Caco-2 (cell line): ENCODE results near the gene PPM1L. TPM values are rescaled to one million over a fixed set of nuclear protein-coding genes. Genes with fewer than 3 reads are reported as not detected.

ENCODE experiments used
- BruUV-seq: library from RNA; stranded (reverse); fragments of 400-500 nt; replicated peaks from 2 replicates; lab custom pipeline; 2021; lab: Mats Ljungman, UMichigan
- CTCF ChIA-PET: fragments of 300-600 bp; sonication (Branson Sonifier 250); formaldehyde crosslinking; loops from one replicate; lab custom pipeline; 2022; ENCODE audit warnings: antibody characterized with exemption; lab: Charles Lee
- POLR2A ChIA-PET: fragments of 300-600 bp; sonication (Branson Sonifier 250); formaldehyde crosslinking; loops from one replicate; lab custom pipeline; 2022; ENCODE audit warnings: antibody characterized with exemption; lab: Charles Lee
- DNase-seq, 2 experiments: peaks; one replicate each; pipeline versions ENCODE4 v3.0.0 to v3.0.0-alpha.2; 2020 to 2022
- H3K27me3 ChIP-seq: replicated peaks from 2 replicates; pipeline ENCODE4 v1.6.0; 2011; ENCODE audit warnings: low read length; ENCODE audit not compliant: control insufficient read depth, insufficient read depth
- H3K36me3 ChIP-seq: 2 replicates; pipeline ENCODE4 v1.5.1; 2011; ENCODE audit warnings: low read length; ENCODE audit not compliant: control insufficient read depth, insufficient read depth
- H3K4me1 ChIP-seq: fragments of 250-450 bp; sonication (Bioruptor Pico); 2 replicates; pipeline ENCODE4 v1.5.1; 2020; ENCODE audit warnings: mild to moderate bottlenecking
- H3K4me3 ChIP-seq: 2 replicates; pipeline ENCODE4 v1.5.1; 2011; ENCODE audit warnings: low read depth, mild to moderate bottlenecking, control low read depth, low read length
- H3K9me3 ChIP-seq: fragments of 250-450 bp; sonication (Bioruptor Pico); 2 replicates; pipeline ENCODE4 v1.5.1; 2020; ENCODE audit warnings: mild to moderate bottlenecking, moderate library complexity
- H3K27ac Mint-ChIP-seq: one replicate; pipeline ENCODE4 v1.8.0; 2022; ENCODE audit warnings: mixed read lengths; ENCODE audit not compliant: unreplicated experiment
- H3K27me3 Mint-ChIP-seq: one replicate; pipeline ENCODE4 v1.8.0; 2022; ENCODE audit warnings: mixed read lengths; ENCODE audit not compliant: insufficient read depth, unreplicated experiment
- H3K36me3 Mint-ChIP-seq: one replicate; pipeline ENCODE4 v1.8.0; 2022; ENCODE audit warnings: mild to moderate bottlenecking, mixed read lengths; ENCODE audit not compliant: insufficient read depth, unreplicated experiment
- H3K4me1 Mint-ChIP-seq: one replicate; pipeline ENCODE4 v1.8.0; 2022; ENCODE audit warnings: low read depth, mixed read lengths; ENCODE audit not compliant: unreplicated experiment
- H3K4me3 Mint-ChIP-seq: one replicate; pipeline ENCODE4 v1.8.0; 2022; ENCODE audit warnings: mild to moderate bottlenecking, moderate library complexity, mixed read lengths; ENCODE audit not compliant: unreplicated experiment
- H3K9me3 Mint-ChIP-seq: one replicate; pipeline ENCODE4 v1.8.0; 2022; ENCODE audit warnings: mixed read lengths; ENCODE audit not compliant: unreplicated experiment
- intact Hi-C: fragments of 100-400 bp; cut with micrococcal nuclease; formaldehyde crosslinking; loops from one replicate; pipeline ENCODE4 v1.10.0; 2022; ENCODE audit not compliant: unreplicated experiment
- total RNA-seq: library from RNA; stranded (reverse); gene quantifications from 2 replicates; pipeline ENCODE4 v1.2.3, GENCODE V29; 2022
- TF ChIP-seq, protein P1 (sequence below), 2 experiments: fragments of 200-600 bp in 1 of 2; IDR thresholded peaks; 1 replicate in 1 of 2; 2 replicates in 1 of 2; pipeline versions ENCODE4 v1.5.1 to v1.8.0; 2011 to 2022; ENCODE audit warnings: antibody characterized with exemption in 1 of 2, control low read depth in 1 of 2, inconsistent platforms in 1 of 2, low read depth in 1 of 2, low read length in 1 of 2, mild to moderate bottlenecking in 1 of 2, moderate library complexity in 1 of 2; ENCODE audit not compliant: insufficient read depth in 1 of 2, severe bottlenecking in 1 of 2, unreplicated experiment in 1 of 2

PPM1L gene
- total RNA-seq, 1 experiment from 2014 or later = 2.0 TPM

DNA sequence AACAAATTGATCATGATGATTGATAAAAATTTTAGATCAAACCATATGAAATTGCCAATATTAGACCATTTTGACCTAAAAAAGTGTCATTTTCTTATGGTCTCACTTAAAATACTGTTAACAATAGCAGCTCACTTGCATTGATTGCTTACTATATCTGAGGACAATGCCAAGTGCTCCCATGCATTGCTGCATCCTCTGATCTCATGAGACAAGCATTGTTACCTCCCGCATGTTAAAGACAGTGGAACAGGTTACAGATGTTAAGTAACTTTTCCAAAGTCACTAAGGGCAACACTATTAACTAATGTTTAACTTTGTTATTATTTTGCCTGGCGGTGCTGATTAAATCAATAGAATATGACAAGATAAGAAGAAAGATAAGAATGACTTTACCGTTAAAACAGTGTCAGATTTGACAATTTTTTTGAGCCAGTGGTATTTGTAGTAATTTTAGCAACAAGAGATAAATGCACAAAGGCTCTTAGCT lies 69.3 kb downstream of the PPM1L start:
- CTCF ChIA-PET = no interaction called here
- H3K4me3 ChIP-seq = no peak overlapping the region
- no peaks in the 10 kb centered on the region for H3K36me3 ChIP-seq
- Mint-ChIP-seq H3K36me3 (no peaks in the 10 kb centered on the region), H3K4me3 (no peak overlapping the region), H3K9me3 (no peaks in the 10 kb centered on the region), H3K27me3 (peaks cover 6% of the 10 kb centered on the region), H3K27ac (no peak overlapping the region), H3K4me1 (no peaks in the 10 kb centered on the region)
- POLR2A ChIA-PET = no interaction called here
- TF ChIP-seq, protein P1, sequence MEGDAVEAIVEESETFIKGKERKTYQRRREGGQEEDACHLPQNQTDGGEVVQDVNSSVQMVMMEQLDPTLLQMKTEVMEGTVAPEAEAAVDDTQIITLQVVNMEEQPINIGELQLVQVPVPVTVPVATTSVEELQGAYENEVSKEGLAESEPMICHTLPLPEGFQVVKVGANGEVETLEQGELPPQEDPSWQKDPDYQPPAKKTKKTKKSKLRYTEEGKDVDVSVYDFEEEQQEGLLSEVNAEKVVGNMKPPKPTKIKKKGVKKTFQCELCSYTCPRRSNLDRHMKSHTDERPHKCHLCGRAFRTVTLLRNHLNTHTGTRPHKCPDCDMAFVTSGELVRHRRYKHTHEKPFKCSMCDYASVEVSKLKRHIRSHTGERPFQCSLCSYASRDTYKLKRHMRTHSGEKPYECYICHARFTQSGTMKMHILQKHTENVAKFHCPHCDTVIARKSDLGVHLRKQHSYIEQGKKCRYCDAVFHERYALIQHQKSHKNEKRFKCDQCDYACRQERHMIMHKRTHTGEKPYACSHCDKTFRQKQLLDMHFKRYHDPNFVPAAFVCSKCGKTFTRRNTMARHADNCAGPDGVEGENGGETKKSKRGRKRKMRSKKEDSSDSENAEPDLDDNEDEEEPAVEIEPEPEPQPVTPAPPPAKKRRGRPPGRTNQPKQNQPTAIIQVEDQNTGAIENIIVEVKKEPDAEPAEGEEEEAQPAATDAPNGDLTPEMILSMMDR (IDR thresholded peaks at IDR 0.05; ENCODE audit: insufficient read depth in 1 of 2, low read depth in 1 of 2, low read length in 1 of 2, severe bottlenecking in 1 of 2, unreplicated experiment in 1 of 2) = no peak
- no peaks in the 10 kb centered on the region for H3K4me1 ChIP-seq
- no peaks in the 10 kb centered on the region for H3K9me3 ChIP-seq
- BruUV-seq = no TSS peak
- intact Hi-C loops = no loop called here
- no peaks in the 10 kb centered on the region for H3K27me3 ChIP-seq
- no peak for DNase-seq

DNA sequence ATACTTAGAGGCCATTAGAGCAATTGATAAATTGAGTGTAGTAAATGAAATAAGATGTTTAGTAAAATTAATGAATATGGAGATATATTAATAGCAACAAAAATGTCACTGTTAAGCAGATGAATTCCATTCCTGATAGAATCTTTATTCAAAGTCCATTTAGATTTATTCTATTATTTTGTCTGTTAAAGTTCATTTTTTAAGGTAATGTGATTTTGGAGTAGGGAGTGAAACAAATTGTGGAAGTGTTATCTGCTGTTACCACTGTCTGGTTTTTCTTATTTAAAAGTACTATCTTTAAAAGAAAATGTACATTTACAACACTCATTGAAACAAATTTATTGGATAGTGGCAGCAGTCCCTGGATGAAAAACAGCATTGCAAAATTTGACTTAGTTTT lies 70.4 kb downstream of the PPM1L start:
- TF ChIP-seq, protein P1 (IDR thresholded peaks at IDR 0.05; ENCODE audit: insufficient read depth in 1 of 2, low read depth in 1 of 2, low read length in 1 of 2, severe bottlenecking in 1 of 2, unreplicated experiment in 1 of 2) = no peak
- Histone ChIP-seq H3K9me3 (no peaks in the 10 kb centered on the region), H3K36me3 (no peaks in the 10 kb centered on the region), H3K4me1 (no peaks in the 10 kb centered on the region), H3K27me3 (no peaks in the 10 kb centered on the region), H3K4me3 (no peak overlapping the region)
- Mint-ChIP-seq H3K36me3 (no peaks in the 10 kb centered on the region), H3K4me1 (no peaks in the 10 kb centered on the region), H3K4me3 (no peak overlapping the region), H3K27me3 (peaks cover 6% of the 10 kb centered on the region), H3K27ac (no peak overlapping the region), H3K9me3 (no peaks in the 10 kb centered on the region)
- ChIA-PET CTCF (no interaction called here), POLR2A (no interaction called here)
- intact Hi-C loops = no loop called here
- no peak for DNase-seq
- BruUV-seq = no TSS peak

DNA sequence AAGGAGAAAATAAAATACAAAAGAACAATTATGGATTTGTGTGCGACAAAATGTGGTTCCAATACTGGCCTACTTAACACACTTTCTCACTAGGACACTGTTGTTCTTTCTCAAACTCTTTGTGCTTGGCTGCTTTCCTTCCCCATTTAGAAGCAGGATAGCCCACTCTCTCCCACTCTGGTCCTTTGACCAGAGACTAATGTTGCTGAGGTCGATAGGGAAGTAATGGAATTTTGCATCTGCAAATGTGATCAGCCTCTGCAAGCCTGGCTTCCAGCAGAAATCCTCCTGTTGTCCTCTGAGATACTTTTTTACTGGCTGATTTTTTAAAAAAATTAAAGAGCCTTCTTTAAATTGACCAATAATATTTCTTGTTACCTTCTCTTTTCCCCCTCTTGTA lies 71.0 kb downstream of the PPM1L start:
- no peak overlapping the region for H3K4me3 Mint-ChIP-seq
- no peak overlapping the region for H3K27ac Mint-ChIP-seq
- no peaks in the 10 kb centered on the region for H3K4me1 Mint-ChIP-seq
- intact Hi-C loops = no loop called here
- no peak for DNase-seq
- ChIA-PET CTCF (no interaction called here), POLR2A (no interaction called here)
- H3K27me3 Mint-ChIP-seq = peaks cover 6% of the 10 kb centered on the region
- Histone ChIP-seq H3K4me1 (no peaks in the 10 kb centered on the region), H3K27me3 (no peaks in the 10 kb centered on the region), H3K9me3 (no peaks in the 10 kb centered on the region), H3K36me3 (no peaks in the 10 kb centered on the region), H3K4me3 (no peak overlapping the region)
- no peaks in the 10 kb centered on the region for H3K9me3 Mint-ChIP-seq
- BruUV-seq = no TSS peak
- H3K36me3 Mint-ChIP-seq = no peaks in the 10 kb centered on the region
- TF ChIP-seq, protein P1 (IDR thresholded peaks at IDR 0.05; ENCODE audit: insufficient read depth in 1 of 2, low read depth in 1 of 2, low read length in 1 of 2, severe bottlenecking in 1 of 2, unreplicated experiment in 1 of 2) = no peak
